ENCODE results near the gene DCTN4.

DCTN4 gene

GRCh38 chr5:150670275-150670947 lies 88.4 kb downstream of the DCTN4 start:
- no peak for DNase-seq (ENCODE audit: low spot score)

GRCh38 chr5:150665044-150665443 lies 93.8 kb downstream of the DCTN4 start:
- DNase-seq (ENCODE audit: low spot score) = no peak

GRCh38 chr5:150663936-150664335 lies 94.9 kb downstream of the DCTN4 start:
- no peak for DNase-seq (ENCODE audit: low spot score)

- DNase-seq (ENCODE audit: low spot score) = no peak
Observed at GRCh38 chr5:150662731-150663516, 95.9 kb downstream of the DCTN4 start.

GRCh38 chr5:150661821-150662596 lies 96.8 kb downstream of the DCTN4 start:
- no peak for DNase-seq (ENCODE audit: low spot score)

GRCh38 chr5:150661086-150661485 lies 97.7 kb downstream of the DCTN4 start, which contains the start of gene MYOZ3:
Gene MYOZ3 (plus strand): TSS chr5:150661251. CDS start chr5:150662942, 1,691 bp downstream.
- no peak for DNase-seq (ENCODE audit: low spot score)

- DNase-seq (ENCODE audit: low spot score) = no peak
Observed at GRCh38 chr5:150660108-150660831, 98.5 kb downstream of the DCTN4 start.

- DNase-seq (ENCODE audit: low spot score) = no peak
Observed at GRCh38 chr5:150659360-150660107, 99.3 kb downstream of the DCTN4 start.

- DNase-seq (ENCODE audit: low spot score) = no peak
Observed at GRCh38 chr5:150658699-150659265, 100.0 kb downstream of the DCTN4 start.

Data from CD4-positive, alpha-beta T cell treated with Interleukin-15 for 4 hours (primary cell).